ENCODE measurements around the gene TRAPPC10. TPM values are rescaled to one million over a fixed set of nuclear protein-coding genes. Genes with fewer than 3 reads are reported as not detected.

TRAPPC10 gene
- total RNA-seq, 1 donor from 2014 or later, result 48.4 TPM

DNA sequence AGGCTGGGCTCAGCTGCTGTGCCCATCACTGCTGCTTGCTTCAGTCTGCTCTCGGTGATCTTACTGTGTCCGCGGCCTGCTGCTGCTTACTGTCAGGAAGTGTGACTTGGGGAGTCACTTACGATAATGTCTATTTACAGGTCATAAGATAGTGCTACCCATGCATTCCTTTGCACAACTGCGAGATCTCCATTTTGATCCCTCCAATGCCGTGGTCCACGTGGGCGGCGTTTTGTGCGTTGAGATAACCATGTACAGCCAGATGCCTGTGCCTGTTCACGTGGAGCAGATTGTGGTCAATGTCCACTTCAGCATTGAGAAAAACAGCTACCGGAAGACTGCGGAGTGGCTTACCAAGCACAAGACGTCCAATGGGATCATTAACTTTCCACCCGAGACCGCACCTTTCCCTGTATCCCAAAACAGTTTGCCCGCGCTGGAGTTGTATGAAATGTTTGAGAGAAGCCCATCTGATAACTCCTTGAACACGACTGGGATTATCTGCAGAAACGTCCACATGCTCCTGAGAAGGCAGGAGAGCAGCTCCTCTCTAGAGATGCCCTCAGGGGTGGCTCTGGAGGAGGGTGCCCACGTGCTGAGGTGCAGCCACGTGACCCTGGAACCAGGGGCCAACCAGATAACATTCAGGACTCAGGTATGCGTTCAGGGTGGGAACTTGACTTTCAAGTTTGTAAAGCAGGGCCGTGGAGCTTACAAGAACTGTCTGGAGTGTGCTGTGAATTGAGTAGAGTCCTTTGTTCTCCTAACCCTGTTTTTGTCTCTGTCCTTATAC, 70.7 kb downstream of the TRAPPC10 start:
- H3K27ac Mint-ChIP-seq (ENCODE audit: unreplicated experiment), result no peak overlapping the region
- TF ChIP-seq CTCF (IDR thresholded peaks at IDR 0.05; ENCODE audit: partially characterized antibody, unreplicated experiment), result no peak
- H3K36me3 Mint-ChIP-seq (ENCODE audit: unreplicated experiment), result no peaks in the 10 kb centered on the region
- H3K9me3 Mint-ChIP-seq (ENCODE audit: unreplicated experiment), result no peaks in the 10 kb centered on the region
- no peaks in the 10 kb centered on the region for H3K4me1 Mint-ChIP-seq (ENCODE audit: low read depth, unreplicated experiment)
- no peak overlapping the region for H3K4me3 Mint-ChIP-seq (ENCODE audit: unreplicated experiment)
- H3K27me3 Mint-ChIP-seq (ENCODE audit: unreplicated experiment), result no peaks in the 10 kb centered on the region
- DNase-seq, result no peak

DNA sequence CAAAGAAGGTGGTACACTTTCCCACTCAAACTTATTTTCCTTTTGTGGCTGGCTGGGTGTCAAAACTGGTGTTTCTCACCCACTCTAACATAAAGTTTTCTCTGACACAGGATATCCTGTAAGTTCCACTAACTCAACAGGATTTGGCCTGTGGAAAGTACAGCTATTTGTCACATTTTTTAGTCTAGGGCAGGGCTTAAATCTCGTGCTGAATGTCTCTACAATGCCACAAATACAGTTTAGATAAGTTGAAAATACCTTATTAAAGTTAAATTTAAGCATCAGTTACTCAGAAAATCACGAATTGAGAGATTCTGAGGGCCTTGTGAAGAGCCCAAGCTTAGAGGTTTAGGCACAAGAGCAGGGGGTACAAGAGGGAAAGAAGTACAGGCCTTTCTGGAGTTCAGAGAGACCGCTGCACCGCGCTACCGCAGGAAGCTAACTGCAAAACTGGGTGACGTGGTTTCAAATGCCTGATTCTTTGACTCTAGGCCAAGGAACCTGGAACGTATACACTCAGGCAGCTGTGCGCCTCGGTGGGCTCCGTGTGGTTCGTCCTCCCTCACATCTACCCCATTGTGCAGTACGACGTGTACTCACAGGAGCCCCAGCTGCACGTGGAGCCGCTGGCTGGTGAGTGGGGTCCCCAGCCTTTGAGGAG, 71.7 kb downstream of the TRAPPC10 start:
- TF ChIP-seq CTCF (IDR thresholded peaks at IDR 0.05; ENCODE audit: partially characterized antibody, unreplicated experiment), result no peak
- H3K27ac Mint-ChIP-seq (ENCODE audit: unreplicated experiment), result no peak overlapping the region
- H3K4me1 Mint-ChIP-seq (ENCODE audit: low read depth, unreplicated experiment), result no peaks in the 10 kb centered on the region
- H3K36me3 Mint-ChIP-seq (ENCODE audit: unreplicated experiment), result peaks cover 2% of the 10 kb centered on the region
- no peak for DNase-seq
- peaks cover 2% of the 10 kb centered on the region for H3K9me3 Mint-ChIP-seq (ENCODE audit: unreplicated experiment)
- H3K4me3 Mint-ChIP-seq (ENCODE audit: unreplicated experiment), result no peak overlapping the region
- H3K27me3 Mint-ChIP-seq (ENCODE audit: unreplicated experiment), result no peaks in the 10 kb centered on the region

DNA sequence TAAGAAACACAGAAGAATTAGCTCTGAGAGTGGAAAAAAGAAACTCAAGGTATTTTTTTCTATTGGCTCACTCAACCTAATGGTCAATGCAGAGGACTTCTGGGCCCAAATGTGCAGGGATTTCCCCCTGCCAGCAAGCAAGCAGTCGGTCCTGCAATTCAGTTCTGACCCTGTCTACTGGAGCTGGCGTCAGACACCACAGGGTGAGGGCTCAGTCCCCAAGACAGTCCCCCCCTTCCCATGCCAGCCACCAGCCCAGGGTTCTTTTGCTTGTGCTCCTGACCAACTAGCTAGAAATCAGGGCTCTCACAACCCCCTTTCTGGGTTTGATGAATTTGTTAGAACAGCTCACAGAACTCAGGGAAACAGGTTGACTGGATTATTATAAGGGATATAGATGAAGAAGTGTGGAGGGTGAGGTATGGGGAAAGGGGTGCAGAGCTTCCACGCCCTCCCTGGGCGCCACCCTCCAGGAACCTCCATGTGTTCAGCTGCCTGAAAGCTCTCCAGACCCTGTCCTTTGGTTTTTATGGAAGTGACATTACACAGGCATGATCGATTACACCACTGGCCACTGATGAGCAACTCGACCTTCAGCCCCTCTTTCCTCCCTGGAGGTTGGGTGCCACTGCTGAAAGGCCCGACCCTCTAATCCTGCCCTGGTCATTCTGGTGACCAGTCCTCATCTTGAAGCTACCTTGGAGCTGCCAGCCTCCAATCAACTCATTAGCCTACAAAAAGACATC, 72.6 kb downstream of the TRAPPC10 start:
- no peak for DNase-seq
- Mint-ChIP-seq H3K4me3 (ENCODE audit: unreplicated experiment) (no peak overlapping the region), H3K4me1 (ENCODE audit: low read depth, unreplicated experiment) (no peaks in the 10 kb centered on the region), H3K27ac (ENCODE audit: unreplicated experiment) (no peak overlapping the region), H3K36me3 (ENCODE audit: unreplicated experiment) (peaks cover 11% of the 10 kb centered on the region), H3K27me3 (ENCODE audit: unreplicated experiment) (no peaks in the 10 kb centered on the region), H3K9me3 (ENCODE audit: unreplicated experiment) (peaks cover 2% of the 10 kb centered on the region)
- no peak for TF ChIP-seq CTCF (IDR thresholded peaks at IDR 0.05; ENCODE audit: partially characterized antibody, unreplicated experiment)

DNA sequence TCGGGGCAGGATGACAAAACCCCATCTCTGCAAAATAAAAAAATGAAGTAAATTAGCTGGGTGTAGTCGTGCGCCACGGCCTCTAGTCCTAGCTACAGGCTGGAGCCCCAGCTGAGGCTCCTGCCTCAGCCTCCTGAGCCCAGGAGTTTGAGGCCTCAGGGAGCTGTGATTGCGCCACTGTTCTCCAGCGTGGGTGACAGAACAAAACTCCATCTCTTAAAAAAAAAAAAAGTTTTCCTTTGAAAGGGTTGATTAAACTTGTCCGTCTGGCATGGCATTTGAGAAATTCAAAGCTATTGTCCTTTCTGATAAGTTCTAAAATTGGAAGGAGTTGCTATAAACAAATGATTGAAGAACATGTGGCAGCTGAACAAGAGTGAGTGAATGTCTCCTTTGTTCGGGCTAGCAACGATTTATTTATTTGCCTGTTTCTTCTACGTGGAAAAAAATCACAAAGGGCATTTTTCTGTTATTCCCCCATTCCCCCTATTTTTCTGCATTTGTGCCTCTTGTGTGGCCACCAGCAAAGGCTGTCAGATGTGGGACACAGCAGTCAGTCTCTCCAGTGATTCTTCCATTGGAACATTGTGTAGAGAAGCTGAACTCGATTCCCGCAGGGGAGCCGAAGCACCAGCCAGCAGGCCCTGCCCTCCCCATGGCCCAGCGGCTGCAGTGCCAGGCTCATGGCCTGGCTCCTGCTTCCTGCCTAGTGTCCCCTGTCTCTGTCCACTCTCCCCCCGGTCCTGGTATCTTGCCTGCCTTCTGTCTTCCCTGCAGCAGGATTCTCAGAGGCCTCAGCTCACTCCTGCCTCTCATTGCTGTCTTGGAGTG, 73.6 kb downstream of the TRAPPC10 start:
- no peak for DNase-seq
- H3K9me3 Mint-ChIP-seq (ENCODE audit: unreplicated experiment), result peaks cover 2% of the 10 kb centered on the region
- H3K27ac Mint-ChIP-seq (ENCODE audit: unreplicated experiment), result no peak overlapping the region
- H3K36me3 Mint-ChIP-seq (ENCODE audit: unreplicated experiment), result peaks cover 12% of the 10 kb centered on the region
- H3K4me1 Mint-ChIP-seq (ENCODE audit: low read depth, unreplicated experiment), result no peaks in the 10 kb centered on the region
- no peak for TF ChIP-seq CTCF (IDR thresholded peaks at IDR 0.05; ENCODE audit: partially characterized antibody, unreplicated experiment)
- H3K27me3 Mint-ChIP-seq (ENCODE audit: unreplicated experiment), result no peaks in the 10 kb centered on the region
- H3K4me3 Mint-ChIP-seq (ENCODE audit: unreplicated experiment), result no peak overlapping the region
